ENCODE measurements around the gene IL1R2.

- TF ChIP-seq, protein P1, sequence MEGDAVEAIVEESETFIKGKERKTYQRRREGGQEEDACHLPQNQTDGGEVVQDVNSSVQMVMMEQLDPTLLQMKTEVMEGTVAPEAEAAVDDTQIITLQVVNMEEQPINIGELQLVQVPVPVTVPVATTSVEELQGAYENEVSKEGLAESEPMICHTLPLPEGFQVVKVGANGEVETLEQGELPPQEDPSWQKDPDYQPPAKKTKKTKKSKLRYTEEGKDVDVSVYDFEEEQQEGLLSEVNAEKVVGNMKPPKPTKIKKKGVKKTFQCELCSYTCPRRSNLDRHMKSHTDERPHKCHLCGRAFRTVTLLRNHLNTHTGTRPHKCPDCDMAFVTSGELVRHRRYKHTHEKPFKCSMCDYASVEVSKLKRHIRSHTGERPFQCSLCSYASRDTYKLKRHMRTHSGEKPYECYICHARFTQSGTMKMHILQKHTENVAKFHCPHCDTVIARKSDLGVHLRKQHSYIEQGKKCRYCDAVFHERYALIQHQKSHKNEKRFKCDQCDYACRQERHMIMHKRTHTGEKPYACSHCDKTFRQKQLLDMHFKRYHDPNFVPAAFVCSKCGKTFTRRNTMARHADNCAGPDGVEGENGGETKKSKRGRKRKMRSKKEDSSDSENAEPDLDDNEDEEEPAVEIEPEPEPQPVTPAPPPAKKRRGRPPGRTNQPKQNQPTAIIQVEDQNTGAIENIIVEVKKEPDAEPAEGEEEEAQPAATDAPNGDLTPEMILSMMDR (conservative IDR thresholded peaks at IDR 0.05; ENCODE audit: low read length): no peak
- TF ChIP-seq EZH2phosphoT487 (IDR thresholded peaks at IDR 0.05; ENCODE audit: borderline replicate concordance, low read depth, low read length): no peak
These were observed 30.2 kb upstream of the IL1R2 start for GRCh38 chr2:101961338-101962191.

Data from OCI-LY7 (cell line).